ENCODE data around the gene ANK3. TPM values are rescaled to one million over a fixed set of nuclear protein-coding genes. Genes with fewer than 3 reads are reported as not detected.

The ANK3 gene
- total and polyA plus RNA-seq, 8 donors: 3.3 to 28.5 (median 17.3) TPM

DNA sequence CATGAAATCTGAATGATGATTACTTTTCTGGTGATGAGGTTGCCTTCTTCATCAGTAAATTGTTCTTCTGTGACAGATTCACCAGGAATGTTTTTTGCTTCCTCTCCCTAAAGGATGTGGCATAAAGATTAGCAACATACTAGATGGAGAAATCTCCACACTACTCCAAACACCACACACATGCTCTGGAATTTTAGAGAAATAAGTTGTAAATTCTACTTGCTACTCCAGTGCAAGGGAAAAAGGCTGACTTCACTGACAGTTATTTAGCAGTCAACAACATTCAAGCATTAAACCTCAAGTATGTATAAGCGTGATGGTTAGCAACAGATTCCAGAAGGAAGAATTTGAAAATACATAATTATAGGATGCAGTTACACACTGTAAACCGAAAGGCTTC, 345.4 kb downstream of the ANK3 start:
- TF ChIP-seq CTCF (IDR thresholded peaks at IDR 0.05): no peak
- Histone ChIP-seq H3K9me3 (no peaks in the 10 kb centered on the region), H3K4me3 (no peak overlapping the region), H3K4me1 (peaks cover 15 to 42% (median 42%) of the 10 kb centered on the region in 3 donors), H3K27me3 (no peaks in the 10 kb centered on the region), H3K36me3 (no peaks in the 10 kb centered on the region), H3K27ac (no peak overlapping the region)
- intact Hi-C loops (cut with DNase I): no loop called here
- no peak for DNase-seq
- no peak for ATAC-seq
- 97% methylated on average over 2 of the region's 2 CpGs for WGBS, 2 donors
- no peak for FAIRE-seq

GRCh38 chr10:60043561-60044241, 346.0 kb downstream of the ANK3 start:
- no peak for TF ChIP-seq CTCF (IDR thresholded peaks at IDR 0.05)
- no peak for DNase-seq
- 70 to 74% methylated on average over 6 of the region's 6 CpGs for WGBS, 2 donors
- H3K27ac ChIP-seq: no peak overlapping the region
- H3K9me3 ChIP-seq: no peaks in the 10 kb centered on the region
- ATAC-seq: peak in 1 of 4 donors; percentile 17
- no peaks in the 10 kb centered on the region for H3K36me3 ChIP-seq
- no peak for FAIRE-seq
- H3K27me3 ChIP-seq: no peaks in the 10 kb centered on the region
- intact Hi-C loops (cut with DNase I): no loop called here
- H3K4me3 ChIP-seq: no peak overlapping the region
- H3K4me1 ChIP-seq: peaks cover 15 to 43% (median 42%) of the 10 kb centered on the region in 3 donors

GRCh38 chr10:60042914-60043313, 346.8 kb downstream of the ANK3 start:
- Histone ChIP-seq H3K9me3 (no peaks in the 10 kb centered on the region), H3K4me3 (no peak overlapping the region), H3K36me3 (no peaks in the 10 kb centered on the region), H3K4me1 (peaks cover 15 to 43% (median 42%) of the 10 kb centered on the region in 3 donors), H3K27ac (no peak overlapping the region), H3K27me3 (no peaks in the 10 kb centered on the region)
- no peak for TF ChIP-seq CTCF (IDR thresholded peaks at IDR 0.05)
- 39 to 41% methylated on average over 2 of the region's 2 CpGs for WGBS, 2 donors
- ATAC-seq (peak in 2 of 4 donors; percentile 31 to 43), DNase-seq (no peak), FAIRE-seq (no peak)
- intact Hi-C loops (cut with DNase I): no loop called here

- peaks cover 15 to 43% (median 42%) of the 10 kb centered on the region in 3 donors for H3K4me1 ChIP-seq
- H3K9me3 ChIP-seq: no peaks in the 10 kb centered on the region
- intact Hi-C loops (cut with DNase I): no loop called here
- H3K27ac ChIP-seq: no peak overlapping the region
- 8 to 10% methylated on average over 5 of the region's 5 CpGs for WGBS, 2 donors
- no peak for TF ChIP-seq CTCF (IDR thresholded peaks at IDR 0.05)
- DNase-seq (no peak), ATAC-seq (no peak), FAIRE-seq (peak; percentile 13)
- H3K27me3 ChIP-seq: no peaks in the 10 kb centered on the region
- no peak overlapping the region for H3K4me3 ChIP-seq
- H3K36me3 ChIP-seq: no peaks in the 10 kb centered on the region
Observed at GRCh38 chr10:60042262-60042661, 347.4 kb downstream of the ANK3 start.

GRCh38 chr10:60041489-60042133, 348.1 kb downstream of the ANK3 start:
- no peak for FAIRE-seq
- no peak overlapping the region for H3K4me3 ChIP-seq
- H3K9me3 ChIP-seq: no peaks in the 10 kb centered on the region
- intact Hi-C loops (cut with DNase I): no loop called here
- 40 to 49% methylated on average over 3 of the region's 3 CpGs for WGBS, 2 donors
- no peak for TF ChIP-seq CTCF (IDR thresholded peaks at IDR 0.05)
- DNase-seq: no peak
- peak in 3 of 4 donors; percentile 14 to 48 (median 24) for ATAC-seq
- H3K4me1 ChIP-seq: peaks cover 15 to 43% (median 42%) of the 10 kb centered on the region in 3 donors
- H3K27me3 ChIP-seq: no peaks in the 10 kb centered on the region
- no peak overlapping the region for H3K27ac ChIP-seq
- no peaks in the 10 kb centered on the region for H3K36me3 ChIP-seq

All from pancreas (tissue), 10 donors.